HG03064 (cell line): ENCODE results near the gene ARHGAP26.
A peak's percentile ranks its signal among the peaks of the same experiment; 100 is the strongest.

Experiments used
- ATAC-seq: cut with Tn5 transposase; IDR thresholded peaks from one replicate; pipeline ENCODE4 v1.9.1; 2021; ENCODE audit warnings: low read depth; ENCODE audit not compliant: unreplicated experiment

ARHGAP26 gene

DNA sequence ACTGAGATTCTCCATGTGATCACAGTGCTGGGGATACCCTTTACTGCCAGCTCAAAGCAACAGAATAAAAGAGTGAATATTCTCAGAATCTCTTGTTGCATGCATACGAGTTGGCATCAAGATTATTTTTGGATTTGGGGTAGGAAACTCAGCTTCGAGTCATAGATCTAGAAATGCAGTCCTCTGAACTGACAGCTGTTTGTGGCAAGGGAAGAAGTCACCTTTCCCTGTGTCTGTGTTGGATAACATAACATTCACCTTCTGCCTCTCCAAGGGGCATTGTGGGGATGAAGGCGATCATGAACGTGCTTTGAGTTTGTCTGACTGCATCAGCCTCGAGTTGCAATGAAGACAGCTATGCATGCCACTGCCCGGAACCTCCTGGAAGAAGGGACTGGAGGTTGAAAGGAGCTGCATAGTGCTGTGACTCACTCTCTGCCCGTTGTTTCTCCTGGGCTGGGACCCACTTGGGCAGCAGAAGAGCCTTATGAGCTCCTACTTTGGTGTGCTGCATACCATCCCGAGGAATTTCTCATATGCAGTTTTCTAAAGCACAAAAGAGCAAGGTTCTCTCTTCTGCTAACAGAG, 231.7 kb downstream of the ARHGAP26 start:
- no peak for ATAC-seq

GRCh38 chr5:143002459-143003327, 232.5 kb downstream of the ARHGAP26 start:
- ATAC-seq: peak; percentile 54

- no peak for ATAC-seq
Observed at GRCh38 chr5:143003328-143003636, 233.1 kb downstream of the ARHGAP26 start.

DNA sequence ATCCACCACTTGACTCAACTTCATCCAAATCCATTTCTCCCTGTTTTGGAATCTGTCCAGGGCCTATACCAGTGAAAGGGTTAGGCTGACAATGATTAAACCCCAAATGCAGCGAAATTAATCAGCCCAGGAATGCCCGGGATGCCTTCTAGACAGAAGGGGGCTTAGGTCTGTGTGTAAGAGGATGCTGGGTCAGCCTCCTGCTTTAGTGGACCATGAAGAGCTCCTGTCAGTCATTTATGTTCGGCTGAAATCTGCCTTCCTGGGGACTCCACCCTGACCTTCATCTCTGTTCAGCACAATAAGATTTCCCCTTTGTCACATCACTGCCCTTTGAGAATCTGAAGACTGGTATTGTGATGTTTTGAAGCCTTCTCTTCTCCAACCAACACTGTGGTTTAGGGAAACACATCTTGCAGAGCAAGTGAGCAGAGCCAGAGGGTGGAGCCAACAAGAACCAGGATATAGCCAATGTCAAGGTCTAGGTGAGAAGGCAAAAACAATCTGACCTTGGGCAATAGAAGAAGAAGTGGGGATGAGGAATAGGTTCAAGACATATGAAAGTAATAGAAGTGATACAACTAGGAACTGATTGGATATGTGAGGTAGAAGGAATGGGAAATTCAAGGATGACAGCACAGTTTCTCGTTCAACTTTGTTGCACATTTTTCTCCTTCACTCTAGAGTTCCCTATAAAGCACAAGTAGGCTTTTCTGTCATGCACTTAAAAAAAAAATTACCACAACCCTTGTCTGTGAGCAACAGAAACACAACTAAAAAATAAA, 234.4 kb downstream of the ARHGAP26 start:
- no peak for ATAC-seq

GRCh38 chr5:143006501-143006900, 236.3 kb downstream of the ARHGAP26 start:
- ATAC-seq: no peak

GRCh38 chr5:143008032-143008431, 237.9 kb downstream of the ARHGAP26 start:
- ATAC-seq: no peak

DNA sequence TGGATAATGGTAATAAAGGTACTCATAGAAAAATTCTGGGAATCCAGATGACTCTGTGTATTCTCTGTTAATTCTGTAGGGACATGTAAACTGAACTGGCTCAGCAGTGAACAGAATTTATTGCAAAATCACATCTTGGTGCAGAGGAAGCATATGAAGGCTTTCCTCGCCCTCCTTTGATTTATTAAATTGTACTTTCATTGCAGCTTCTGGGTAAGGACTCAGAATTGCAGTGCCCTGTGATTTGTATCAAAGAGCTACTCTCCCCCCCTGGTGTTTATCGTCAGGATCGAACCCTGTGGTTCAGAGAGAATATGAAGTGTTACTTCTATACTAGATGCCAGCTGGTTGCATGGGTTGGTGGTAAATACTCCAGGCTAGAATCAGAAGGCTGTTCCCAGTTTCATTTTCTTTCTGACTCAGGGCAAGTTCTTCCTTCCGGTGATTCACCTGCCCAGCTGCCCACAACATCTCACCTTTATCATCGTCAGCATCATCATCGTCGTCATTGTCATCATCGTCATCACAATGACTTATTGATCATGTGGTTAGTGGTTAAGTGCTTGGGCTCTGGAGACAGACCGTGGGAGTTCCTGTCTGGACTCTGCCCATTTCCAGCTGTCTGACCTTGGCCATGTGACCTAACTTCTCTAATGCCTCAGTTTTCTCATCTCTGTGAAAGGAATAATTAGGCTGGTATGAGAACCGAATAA, 238.8 kb downstream of the ARHGAP26 start:
- peak; percentile 67 for ATAC-seq

DNA sequence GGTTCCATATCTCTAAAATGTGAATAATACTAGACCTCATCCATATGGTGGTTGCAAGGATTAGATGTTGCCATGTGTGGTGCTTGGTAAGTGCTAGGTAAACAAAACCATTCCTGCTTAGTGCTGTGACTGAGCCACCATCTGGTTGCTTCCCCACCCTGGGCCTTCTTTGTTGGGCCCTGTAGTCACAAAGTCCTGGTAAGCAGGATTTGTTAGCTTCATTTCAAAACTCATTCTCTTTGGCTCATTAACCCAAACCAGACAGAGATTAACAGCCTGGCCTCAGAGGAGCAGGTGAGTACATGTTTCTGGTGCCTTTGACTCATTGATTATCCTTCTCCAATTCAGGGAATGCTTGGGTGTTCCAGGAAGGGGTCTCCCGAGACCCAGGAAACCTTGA, 240.2 kb downstream of the ARHGAP26 start:
- no peak for ATAC-seq

- no peak for ATAC-seq
Observed at GRCh38 chr5:143011585-143011984, 241.4 kb downstream of the ARHGAP26 start.

DNA sequence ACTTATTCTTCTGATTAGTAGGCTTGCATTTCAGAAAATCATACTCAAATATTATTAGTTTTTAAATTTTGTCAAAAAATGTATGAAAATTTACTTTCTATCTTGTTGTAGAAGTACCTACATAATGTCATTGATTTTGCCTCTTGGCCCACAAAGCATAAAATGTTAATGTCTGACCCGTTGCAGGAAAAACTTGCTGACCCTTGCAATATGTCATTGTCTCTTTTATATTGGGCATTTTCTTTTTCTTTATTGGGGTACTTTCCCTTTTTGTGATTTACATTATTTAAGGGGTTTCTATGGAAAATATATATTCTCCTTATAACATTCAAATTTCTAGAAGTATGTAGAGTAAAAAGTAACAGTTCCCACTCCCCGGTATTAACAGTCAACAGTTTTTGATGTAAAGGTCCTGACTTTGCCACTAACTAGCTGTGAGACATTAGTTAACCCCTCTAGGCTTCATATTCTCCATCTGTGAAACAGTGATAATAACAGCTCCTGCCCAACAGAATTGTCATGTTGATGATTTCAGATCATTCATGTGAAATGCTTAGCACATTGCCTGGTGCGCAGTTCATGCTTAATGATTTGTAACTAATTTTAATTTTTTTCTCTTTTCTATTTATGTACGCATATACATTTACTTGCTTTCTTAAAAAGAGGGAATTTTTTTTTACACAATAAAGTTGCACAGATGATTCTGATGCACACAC, 243.2 kb downstream of the ARHGAP26 start:
- ATAC-seq: no peak

- ATAC-seq: no peak
Observed at GRCh38 chr5:143014017-143014651, 244.0 kb downstream of the ARHGAP26 start.

- ATAC-seq: no peak
Observed at GRCh38 chr5:143016777-143017516, 246.8 kb downstream of the ARHGAP26 start.

DNA sequence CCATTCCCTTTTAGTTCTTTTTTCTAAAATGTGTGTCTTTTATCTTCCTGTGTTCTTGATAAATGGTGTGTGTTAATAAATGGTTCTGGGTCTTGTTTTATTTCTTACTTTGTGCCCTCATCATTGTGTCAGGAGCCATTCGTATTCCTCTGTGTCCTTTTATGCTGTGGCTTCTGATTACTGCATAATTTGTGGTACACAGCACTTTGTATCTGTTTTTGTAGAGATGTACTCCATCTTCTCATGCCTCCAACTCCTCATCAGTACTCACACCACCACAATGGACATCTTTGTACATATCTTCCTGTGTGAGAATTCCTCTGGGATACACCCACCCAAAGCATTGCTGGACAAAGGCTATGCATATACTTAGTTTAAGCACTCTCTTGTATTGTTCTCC, 247.4 kb downstream of the ARHGAP26 start:
- ATAC-seq: no peak

GRCh38 chr5:143017992-143018391, 247.8 kb downstream of the ARHGAP26 start:
- ATAC-seq: no peak

GRCh38 chr5:143019157-143019556, 249.0 kb downstream of the ARHGAP26 start:
- ATAC-seq: no peak

GRCh38 chr5:143019614-143020515, 249.7 kb downstream of the ARHGAP26 start:
- peak; percentile 80 for ATAC-seq

DNA sequence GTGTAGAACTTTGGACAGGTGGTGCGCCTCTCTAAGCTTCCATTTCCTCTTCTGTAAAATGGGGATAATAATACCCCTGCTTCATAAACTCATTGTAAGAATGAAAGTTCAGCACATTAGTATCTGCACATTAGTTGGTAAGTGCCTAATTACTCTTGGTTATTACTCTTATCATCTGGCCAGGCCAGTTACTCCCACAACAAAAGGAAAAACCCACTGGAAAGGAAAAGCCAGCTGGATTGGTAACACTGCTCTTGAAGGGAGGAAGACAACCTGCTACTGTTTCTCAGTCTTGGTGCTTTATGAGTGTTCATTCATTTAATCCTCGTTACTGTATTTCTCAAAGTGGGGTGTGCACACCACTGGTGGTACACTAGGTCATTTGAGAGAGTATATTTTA, 251.4 kb downstream of the ARHGAP26 start:
- no peak for ATAC-seq
